Measurements from ENCODE around the gene CNTN5.
A peak's percentile ranks its signal among the peaks of the same experiment; 100 is the strongest.

Gene CNTN5

GRCh38 chr11:99020352-99021225 is at the start of gene CNTN5:
CNTN5 (plus strand) TSS chr11:99020949.
- H3K4me3 Mint-ChIP-seq, result peak within 1 kb of the TSS; percentile 15
- peaks cover 5% of the 10 kb centered on the region for H3K9me3 Mint-ChIP-seq
- H3K36me3 Mint-ChIP-seq (ENCODE audit: insufficient read depth), result no peaks in the 10 kb centered on the region
- ATAC-seq (replicated peaks; ENCODE audit: extremely low read depth, poor library complexity, severe bottlenecking), result no peak
- no peak for DNase-seq (ENCODE audit: low spot score in 2 of 2)
- peaks cover 11% of the 10 kb centered on the region for H3K4me1 Mint-ChIP-seq
- no peak within 1 kb of the TSS for H3K27ac Mint-ChIP-seq (ENCODE audit: low read depth)
- H3K27me3 Mint-ChIP-seq, result peaks cover 19% of the 10 kb centered on the region

GRCh38 chr11:98979205-98979604 is 41.5 kb upstream of the CNTN5 start:
- peaks cover 1% of the 10 kb centered on the region for H3K36me3 Mint-ChIP-seq (ENCODE audit: insufficient read depth)
- H3K4me1 Mint-ChIP-seq, result no peaks in the 10 kb centered on the region
- H3K27me3 Mint-ChIP-seq, result no peaks in the 10 kb centered on the region
- peaks cover 16% of the 10 kb centered on the region for H3K9me3 Mint-ChIP-seq
- no peak overlapping the region for H3K4me3 Mint-ChIP-seq
- ATAC-seq (replicated peaks; ENCODE audit: extremely low read depth, poor library complexity, severe bottlenecking), result no peak
- no peak overlapping the region for H3K27ac Mint-ChIP-seq (ENCODE audit: low read depth)
- no peak for DNase-seq (ENCODE audit: low spot score in 2 of 2)

GRCh38 chr11:99015634-99016454 is 4.9 kb upstream of the CNTN5 start:
- no peak for DNase-seq (ENCODE audit: low spot score in 2 of 2)
- H3K36me3 Mint-ChIP-seq (ENCODE audit: insufficient read depth), result no peaks in the 10 kb centered on the region
- peaks cover 5% of the 10 kb centered on the region for H3K9me3 Mint-ChIP-seq
- peaks cover 11% of the 10 kb centered on the region for H3K4me1 Mint-ChIP-seq
- ATAC-seq (replicated peaks; ENCODE audit: extremely low read depth, poor library complexity, severe bottlenecking), result no peak
- no peak overlapping the region for H3K27ac Mint-ChIP-seq (ENCODE audit: low read depth)
- H3K4me3 Mint-ChIP-seq, result no peak overlapping the region
- peaks cover 17% of the 10 kb centered on the region for H3K27me3 Mint-ChIP-seq

GRCh38 chr11:99019696-99020095 is 1.1 kb upstream of the CNTN5 start:
- H3K27ac Mint-ChIP-seq (ENCODE audit: low read depth), result no peak overlapping the region
- peaks cover 11% of the 10 kb centered on the region for H3K4me1 Mint-ChIP-seq
- H3K27me3 Mint-ChIP-seq, result peaks cover 19% of the 10 kb centered on the region
- peaks cover 5% of the 10 kb centered on the region for H3K9me3 Mint-ChIP-seq
- no peaks in the 10 kb centered on the region for H3K36me3 Mint-ChIP-seq (ENCODE audit: insufficient read depth)
- DNase-seq (ENCODE audit: low spot score in 2 of 2) (no peak), ATAC-seq (replicated peaks; ENCODE audit: extremely low read depth, poor library complexity, severe bottlenecking) (no peak)
- no peak overlapping the region for H3K4me3 Mint-ChIP-seq

- no peak overlapping the region for H3K27ac Mint-ChIP-seq (ENCODE audit: low read depth)
- no peak overlapping the region for H3K4me3 Mint-ChIP-seq
- ATAC-seq (replicated peaks; ENCODE audit: extremely low read depth, poor library complexity, severe bottlenecking) (no peak), DNase-seq (ENCODE audit: low spot score in 2 of 2) (no peak)
- H3K9me3 Mint-ChIP-seq, result peaks cover 5% of the 10 kb centered on the region
- no peaks in the 10 kb centered on the region for H3K36me3 Mint-ChIP-seq (ENCODE audit: insufficient read depth)
- H3K27me3 Mint-ChIP-seq, result no peaks in the 10 kb centered on the region
- H3K4me1 Mint-ChIP-seq, result no peaks in the 10 kb centered on the region
Observed at GRCh38 chr11:99037057-99037456, 16.3 kb downstream of the CNTN5 start.

DNA sequence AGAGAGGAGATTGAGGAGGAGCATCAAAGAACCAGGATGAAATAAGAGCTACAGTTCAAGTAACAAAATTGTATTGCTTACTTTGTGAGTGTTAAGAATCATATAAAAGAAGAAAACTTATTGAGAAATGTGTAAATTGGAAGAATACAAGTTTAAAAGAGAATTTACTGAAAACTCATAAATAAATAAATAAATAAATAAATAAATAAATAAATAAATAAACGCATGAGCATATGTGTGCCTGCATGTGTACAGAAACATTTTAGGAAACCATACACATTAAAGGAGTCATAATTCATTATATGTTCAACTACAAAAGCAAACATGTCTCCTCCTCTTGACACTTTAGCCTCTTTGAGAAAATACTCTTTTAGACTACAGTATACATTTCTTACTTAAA is 42.6 kb downstream of the CNTN5 start:
- Mint-ChIP-seq H3K36me3 (ENCODE audit: insufficient read depth) (no peaks in the 10 kb centered on the region), H3K27ac (ENCODE audit: low read depth) (no peak overlapping the region), H3K4me1 (no peaks in the 10 kb centered on the region), H3K4me3 (no peak overlapping the region), H3K9me3 (peaks cover 36% of the 10 kb centered on the region), H3K27me3 (no peaks in the 10 kb centered on the region)
- no peak for ATAC-seq (replicated peaks; ENCODE audit: extremely low read depth, poor library complexity, severe bottlenecking)
- no peak for DNase-seq (ENCODE audit: low spot score in 2 of 2)

DNA sequence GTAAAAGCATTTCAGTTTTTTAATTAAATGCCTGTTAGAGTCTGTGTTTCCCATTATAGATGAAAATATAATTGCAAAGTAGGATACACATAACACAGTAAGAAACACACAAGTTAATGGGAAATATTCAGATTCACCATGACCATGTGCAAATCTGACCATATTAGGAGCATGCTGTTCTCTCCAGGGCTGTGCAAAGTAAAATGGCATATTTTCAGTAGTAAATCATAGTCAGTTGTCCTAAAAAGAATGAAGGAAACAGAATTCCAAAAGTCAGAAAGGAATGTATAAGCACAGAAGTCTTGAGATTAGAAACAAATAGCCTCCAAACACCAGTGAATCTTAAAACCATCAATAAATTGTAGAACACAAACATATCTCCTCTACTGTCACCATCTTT is 44.4 kb downstream of the CNTN5 start:
- Mint-ChIP-seq H3K9me3 (peaks cover 39% of the 10 kb centered on the region), H3K27me3 (no peaks in the 10 kb centered on the region), H3K36me3 (ENCODE audit: insufficient read depth) (no peaks in the 10 kb centered on the region), H3K4me1 (no peaks in the 10 kb centered on the region), H3K4me3 (no peak overlapping the region), H3K27ac (ENCODE audit: low read depth) (no peak overlapping the region)
- no peak for ATAC-seq (replicated peaks; ENCODE audit: extremely low read depth, poor library complexity, severe bottlenecking)
- no peak for DNase-seq (ENCODE audit: low spot score in 2 of 2)

GRCh38 chr11:99066618-99067317 is 46.0 kb downstream of the CNTN5 start:
- no peak for DNase-seq (ENCODE audit: low spot score in 2 of 2)
- H3K4me3 Mint-ChIP-seq, result no peak overlapping the region
- H3K4me1 Mint-ChIP-seq, result no peaks in the 10 kb centered on the region

DNA sequence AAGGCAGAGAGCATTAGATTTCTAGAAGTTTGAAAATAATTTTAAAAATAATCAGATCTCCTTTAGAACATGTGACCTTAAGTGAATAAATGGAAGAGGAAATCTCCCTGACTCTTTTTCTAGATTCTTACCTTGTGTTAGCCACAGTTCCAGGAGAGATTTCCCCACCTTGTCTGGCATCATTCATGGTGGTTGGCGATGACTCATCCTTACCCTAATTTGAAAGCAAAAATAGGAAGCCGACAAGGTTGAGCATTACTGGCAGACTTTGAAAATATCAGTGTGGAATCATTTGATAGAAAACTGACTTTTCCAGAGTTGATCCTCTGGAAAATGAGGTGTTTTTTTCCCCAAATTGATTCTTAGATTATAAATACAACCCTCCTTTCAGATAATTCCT is 48.1 kb downstream of the CNTN5 start:
- no peak for ATAC-seq (replicated peaks; ENCODE audit: extremely low read depth, poor library complexity, severe bottlenecking)
- H3K9me3 Mint-ChIP-seq, result peaks cover 26% of the 10 kb centered on the region
- H3K27me3 Mint-ChIP-seq, result no peaks in the 10 kb centered on the region
- no peaks in the 10 kb centered on the region for H3K36me3 Mint-ChIP-seq (ENCODE audit: insufficient read depth)
- no peak overlapping the region for H3K27ac Mint-ChIP-seq (ENCODE audit: low read depth)
- H3K4me3 Mint-ChIP-seq, result no peak overlapping the region
- H3K4me1 Mint-ChIP-seq, result no peaks in the 10 kb centered on the region
- no peak for DNase-seq (ENCODE audit: low spot score in 2 of 2)

More at GRCh38 chr11:99066618-99067317, 46.0 kb downstream of the CNTN5 start:
- peaks cover 33% of the 10 kb centered on the region for H3K9me3 Mint-ChIP-seq
- no peak for ATAC-seq (replicated peaks; ENCODE audit: extremely low read depth, poor library complexity, severe bottlenecking)
- no peak overlapping the region for H3K27ac Mint-ChIP-seq (ENCODE audit: low read depth)
- H3K36me3 Mint-ChIP-seq (ENCODE audit: insufficient read depth), result no peaks in the 10 kb centered on the region
- no peaks in the 10 kb centered on the region for H3K27me3 Mint-ChIP-seq

- Mint-ChIP-seq H3K4me1 (no peaks in the 10 kb centered on the region), H3K27ac (ENCODE audit: low read depth) (no peak overlapping the region), H3K27me3 (no peaks in the 10 kb centered on the region), H3K9me3 (peaks cover 21% of the 10 kb centered on the region), H3K36me3 (ENCODE audit: insufficient read depth) (no peaks in the 10 kb centered on the region), H3K4me3 (no peak overlapping the region)
- DNase-seq (ENCODE audit: low spot score in 2 of 2) (no peak), ATAC-seq (replicated peaks; ENCODE audit: extremely low read depth, poor library complexity, severe bottlenecking) (no peak)
Observed at GRCh38 chr11:99069856-99070444, 49.2 kb downstream of the CNTN5 start.

DNA sequence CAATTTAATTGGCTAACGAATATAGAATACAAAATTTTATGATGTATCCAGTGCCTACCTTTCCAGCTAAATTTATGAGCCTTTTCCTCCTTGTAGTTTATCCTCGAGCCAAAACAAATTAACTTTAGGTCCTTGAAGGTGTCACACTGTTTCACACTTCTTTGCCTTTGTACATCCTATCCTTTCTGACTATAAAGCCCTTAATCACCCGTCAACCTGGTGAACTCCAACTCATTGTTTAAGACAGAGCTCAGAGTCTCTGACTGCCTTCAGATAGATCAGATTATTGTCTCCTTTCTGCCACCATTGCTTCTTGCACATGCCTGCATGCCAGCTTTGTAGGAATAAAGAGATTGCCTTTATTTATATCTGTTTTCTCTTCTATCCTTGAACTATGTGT is 58.8 kb downstream of the CNTN5 start:
- DNase-seq (ENCODE audit: low spot score in 2 of 2) (no peak), ATAC-seq (replicated peaks; ENCODE audit: extremely low read depth, poor library complexity, severe bottlenecking) (no peak)
- no peak overlapping the region for H3K4me3 Mint-ChIP-seq
- no peaks in the 10 kb centered on the region for H3K27me3 Mint-ChIP-seq
- no peaks in the 10 kb centered on the region for H3K36me3 Mint-ChIP-seq (ENCODE audit: insufficient read depth)
- no peaks in the 10 kb centered on the region for H3K4me1 Mint-ChIP-seq
- no peak overlapping the region for H3K27ac Mint-ChIP-seq (ENCODE audit: low read depth)
- peaks cover 22% of the 10 kb centered on the region for H3K9me3 Mint-ChIP-seq

- ATAC-seq (replicated peaks; ENCODE audit: extremely low read depth, poor library complexity, severe bottlenecking), result no peak
- Mint-ChIP-seq H3K27me3 (no peaks in the 10 kb centered on the region), H3K4me3 (no peak overlapping the region), H3K4me1 (no peaks in the 10 kb centered on the region), H3K36me3 (ENCODE audit: insufficient read depth) (no peaks in the 10 kb centered on the region), H3K27ac (ENCODE audit: low read depth) (no peak overlapping the region), H3K9me3 (peaks cover 22% of the 10 kb centered on the region)
- no peak for DNase-seq (ENCODE audit: low spot score in 2 of 2)
Observed at GRCh38 chr11:99080154-99080553, 59.4 kb downstream of the CNTN5 start.

Measured in central memory CD8-positive, alpha-beta T cell (primary cell).